ENCODE measurements around the gene MUC6.

GRCh38 chr11:1085440-1086170 is 49.1 kb upstream of the MUC6 start:
- no peak for TF ChIP-seq ZNF384 (IDR thresholded peaks at IDR 0.05)
- no peak for TF ChIP-seq LEF1 (IDR thresholded peaks at IDR 0.05; ENCODE audit: borderline replicate concordance)
- no peak for TF ChIP-seq SUZ12 (IDR thresholded peaks at IDR 0.05)
- TF ChIP-seq FOXM1 (IDR thresholded peaks at IDR 0.05; ENCODE audit: borderline replicate concordance): no peak
- no peak for TF ChIP-seq FOXA1 (IDR thresholded peaks at IDR 0.05)
- no peak for TF ChIP-seq SP1 (IDR thresholded peaks at IDR 0.05)
- no peak for TF ChIP-seq BHLHE40 (IDR thresholded peaks at IDR 0.05; ENCODE audit: borderline replicate concordance)
- TF ChIP-seq HDGF (IDR thresholded peaks at IDR 0.05; ENCODE audit: borderline replicate concordance): no peak
- no peak for TF ChIP-seq TARDBP (IDR thresholded peaks at IDR 0.05)
- TF ChIP-seq NFRKB (IDR thresholded peaks at IDR 0.05): no peak

Data from HEK293T (cell line).